GM12801 (cell line): ENCODE measurements around the gene ZNF699.

ENCODE experiments used
- CTCF ChIP-seq: IDR thresholded peaks from one replicate; pipeline ENCODE4 v1.5.1; 2011; ENCODE audit warnings: control low read depth; ENCODE audit not compliant: insufficient read length; ENCODE audit errors: extremely low read depth

ZNF699 gene

DNA sequence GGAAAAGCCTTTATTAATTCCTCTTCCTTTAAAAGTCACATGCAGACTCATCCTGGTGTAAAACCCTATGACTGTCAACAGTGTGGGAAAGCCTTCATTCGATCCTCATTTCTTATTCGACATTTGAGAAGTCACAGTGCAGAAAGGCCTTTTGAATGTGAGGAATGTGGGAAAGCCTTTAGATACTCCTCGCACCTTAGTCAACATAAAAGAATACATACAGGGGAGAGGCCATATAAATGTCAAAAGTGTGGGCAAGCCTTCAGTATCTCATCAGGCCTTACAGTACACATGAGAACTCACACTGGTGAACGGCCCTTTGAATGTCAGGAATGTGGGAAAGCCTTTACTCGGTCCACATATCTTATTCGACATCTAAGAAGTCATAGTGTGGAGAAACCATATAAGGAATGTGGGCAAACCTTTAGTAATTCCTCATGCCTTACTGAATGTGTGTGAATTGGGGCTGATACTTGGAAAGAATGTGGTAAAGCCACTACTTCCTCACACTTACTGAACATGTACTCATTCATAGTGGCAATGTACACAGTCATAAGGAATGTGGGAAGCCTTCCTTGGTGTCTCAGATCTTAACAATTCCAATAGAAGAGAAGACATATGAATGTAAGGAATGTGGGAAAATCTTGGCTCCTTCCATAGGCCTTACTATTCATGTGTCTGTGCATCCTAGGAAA lies 33.1 kb upstream of the ZNF699 start:
- TF ChIP-seq CTCF: no peak

- no peak for TF ChIP-seq CTCF
These were observed 20.4 kb upstream of the ZNF699 start for GRCh38 chr19:9329999-9330398.

- TF ChIP-seq CTCF: no peak
These were observed 14.9 kb upstream of the ZNF699 start for GRCh38 chr19:9324584-9324962.

- TF ChIP-seq CTCF: no peak
These were observed 14.4 kb upstream of the ZNF699 start, which contains the start of gene ZNF559 for GRCh38 chr19:9323919-9324583. ZNF559 (plus strand) TSS chr19:9324179; CDS start chr19:9338550, 14,371 bp downstream.

- no peak for TF ChIP-seq CTCF
These were observed 13.9 kb upstream of the ZNF699 start for GRCh38 chr19:9323557-9323918.

GRCh38 chr19:9321338-9321737 lies 11.7 kb upstream of the ZNF699 start:
- no peak for TF ChIP-seq CTCF

GRCh38 chr19:9313756-9314155 lies 4.1 kb upstream of the ZNF699 start:
- TF ChIP-seq CTCF: no peak
